ENCODE results near the gene IFI27L1. TPM values are rescaled to one million over a fixed set of nuclear protein-coding genes. Genes with fewer than 3 reads are reported as not detected.

Gene IFI27L1, protein sequence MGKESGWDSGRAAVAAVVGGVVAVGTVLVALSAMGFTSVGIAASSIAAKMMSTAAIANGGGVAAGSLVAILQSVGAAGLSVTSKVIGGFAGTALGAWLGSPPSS
- 9.6 and 28.6 TPM in 2 replicates for total RNA-seq

DNA sequence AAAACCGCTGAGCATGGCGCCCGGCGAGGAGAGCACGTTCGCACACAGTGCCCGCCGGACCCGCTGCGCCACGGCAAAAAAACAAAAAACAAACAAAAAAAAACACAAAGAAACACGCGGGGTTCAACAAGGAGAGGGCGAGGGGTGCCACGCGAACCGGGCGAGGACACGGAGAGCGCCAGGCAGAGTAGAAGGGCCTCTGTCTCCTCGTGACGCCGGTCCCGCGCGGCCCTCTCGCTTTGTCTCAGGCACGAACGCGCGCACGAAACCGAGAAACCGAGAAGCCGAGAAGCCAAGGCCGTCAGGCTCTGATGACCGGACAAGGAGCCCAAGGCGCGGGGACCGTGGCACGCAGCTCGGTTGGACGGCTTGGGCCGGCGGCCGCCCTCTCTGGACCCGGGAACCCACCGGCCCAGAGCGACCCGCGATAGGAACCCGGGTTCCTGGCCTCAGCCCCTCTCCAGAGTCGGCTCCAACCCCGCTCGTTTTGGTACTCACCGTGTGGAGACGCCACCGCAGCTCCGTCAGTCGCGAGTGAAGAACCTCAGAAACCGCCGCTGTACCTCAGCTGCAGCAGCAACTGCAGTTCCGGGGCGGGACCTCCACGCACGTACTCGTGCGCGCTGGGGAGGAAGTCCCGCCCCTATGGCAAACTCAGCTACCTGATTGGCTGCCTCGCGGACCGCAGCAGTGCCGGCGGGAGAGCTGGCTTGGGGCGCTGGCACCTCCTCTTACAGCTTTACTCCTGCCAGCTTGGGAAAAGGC, at the start of gene IFI27L1, which contains the start of gene DDX24:
Gene IFI27L1, plus strand, starts transcription at position 690 of the 765 bp plus-strand sequence. CDS start 15,628 bp downstream, outside the sequence.
Gene DDX24, minus strand, starts transcription at position 582 of the 765 bp plus-strand sequence. CDS start 1,460 bp downstream, outside the sequence.

DNA sequence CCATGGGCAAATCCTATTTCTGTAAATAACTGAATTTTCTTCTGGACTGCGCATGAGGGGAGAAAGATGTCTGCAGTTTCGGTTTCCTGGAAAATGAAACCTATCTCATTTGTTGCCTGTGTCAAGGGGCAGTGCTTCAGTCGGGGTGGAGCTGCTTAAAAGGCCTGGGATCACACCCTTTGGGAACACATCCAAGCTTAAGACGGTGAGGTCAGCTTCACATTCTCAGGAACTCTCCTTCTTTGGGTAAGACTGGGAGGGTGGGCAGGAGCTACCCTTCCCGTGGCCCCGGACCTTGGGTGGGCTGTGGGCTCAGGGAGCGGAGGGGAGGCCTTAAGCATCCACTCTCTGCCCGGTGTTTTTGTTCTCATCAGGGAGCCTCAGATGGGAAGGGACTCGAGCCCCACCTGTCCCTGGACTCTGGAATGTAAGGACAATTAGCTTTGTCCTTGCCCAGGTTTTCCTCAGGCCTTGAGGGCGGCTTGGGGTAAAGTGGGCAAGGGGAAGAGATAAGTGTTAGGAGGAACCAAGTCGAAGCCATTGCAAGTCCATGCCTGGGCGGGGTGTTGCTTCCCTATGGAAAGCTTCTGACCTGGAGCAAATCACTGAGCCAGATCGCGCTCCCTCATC, 29.6 kb downstream of the IFI27L1 start, which contains the start of gene IFI27:
Gene IFI27, plus strand, starts transcription at position 185 of the 630 bp plus-strand sequence.

DNA sequence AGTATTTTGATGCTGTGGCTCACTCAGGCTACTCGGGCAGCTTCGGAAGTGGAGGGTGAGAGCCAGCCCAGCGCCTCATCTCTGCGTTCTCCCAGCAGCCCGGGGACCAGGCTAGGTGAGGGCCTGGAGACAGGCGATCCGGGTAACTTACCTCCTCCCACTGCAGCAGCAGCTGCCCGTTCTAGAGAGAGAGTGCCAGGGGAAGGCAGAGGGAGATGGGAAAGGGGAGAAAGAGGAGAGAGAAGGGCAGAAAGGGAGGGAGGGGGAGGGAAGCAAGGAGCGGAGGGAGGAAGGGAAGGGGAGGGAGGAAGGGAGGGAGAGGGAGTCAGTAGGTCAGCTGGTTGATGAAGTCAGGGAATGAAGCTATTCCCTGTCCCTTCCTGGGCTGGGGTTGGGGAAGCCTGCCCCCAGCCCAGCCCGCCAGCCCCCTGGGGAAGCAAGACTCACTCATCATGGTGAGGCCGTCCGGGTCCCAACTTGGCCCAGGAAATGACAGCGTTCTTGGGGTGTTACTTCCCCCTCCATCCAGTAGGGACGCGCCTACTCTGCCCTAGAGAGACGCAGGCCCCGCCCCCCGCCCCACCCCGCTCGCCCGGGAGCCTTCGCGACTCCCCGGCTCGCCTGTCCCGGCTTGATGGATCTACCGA, 48.1 kb downstream of the IFI27L1 start, which contains the start of gene IFI27L2:
Gene IFI27L2, minus strand, starts transcription at position 494 of the 647 bp plus-strand sequence. Its CDS starts 40 bp downstream, at position 454.

Other genes with a start within 250 kb of the IFI27L1 start
- gene FAM181A, start 154.0 kb upstream of the IFI27L1 start, total RNA-seq: not detected in 2 replicates
- 0.13 TPM in 1 of 2 replicates, not detected in the other for gene ASB2, start 104.7 kb upstream of the IFI27L1 start, total RNA-seq
- not detected in 2 replicates for gene CCDC197, start 84.0 kb upstream of the IFI27L1 start, total RNA-seq
- gene OTUB2, start 55.0 kb upstream of the IFI27L1 start, total RNA-seq: 0.48 and 3.2 TPM in 2 replicates
- 95.9 and 147 TPM in 2 replicates for gene DDX24, start 108 bp upstream of the IFI27L1 start, total RNA-seq
- gene IFI27, start 29.4 kb downstream of the IFI27L1 start, total RNA-seq: 37.6 TPM in 1 of 2 replicates, not detected in the other
- gene IFI27L2, start 48.3 kb downstream of the IFI27L1 start, total RNA-seq: 47.2 and 328 TPM in 2 replicates
- 1.6 and 8.5 TPM in 2 replicates for gene PPP4R4, start 93.0 kb downstream of the IFI27L1 start, total RNA-seq
- not detected in 2 replicates for gene SERPINA10, start 212.0 kb downstream of the IFI27L1 start, total RNA-seq
- gene SERPINA6, start 242.0 kb downstream of the IFI27L1 start, total RNA-seq: 0.13 TPM in 1 of 2 replicates, not detected in the other